GM12892 (cell line): ENCODE results near the gene CCR7.

Experiments
- POLR2A ChIP-seq: IDR thresholded peaks from 2 replicates; pipeline ENCODE4 v1.6.1; 2011; ENCODE audit warnings: low read depth, low read length, control low read depth
- TAF1 ChIP-seq: IDR thresholded peaks from 2 replicates; pipeline ENCODE4 v1.6.1; 2011; ENCODE audit warnings: low read depth, mild to moderate bottlenecking, control low read depth, low read length, borderline replicate concordance

GRCh38 chr17:40602445-40603443 is 37.5 kb upstream of the CCR7 start:
- TF ChIP-seq POLR2A (no peak), TAF1 (no peak)
